HepG2 (cell line): ENCODE data around the gene CPXM1. TPM values are rescaled to one million over a fixed set of nuclear protein-coding genes. Genes with fewer than 3 reads are reported as not detected.
A peak's percentile ranks its signal among the peaks of the same experiment; 100 is the strongest.

ENCODE experiments used
- ATAC-seq: fragments of 200-7000 bp; cut with Tn5 transposase; 3 replicates; pipeline ENCODE4 v1.9.1; 2020; ENCODE audit warnings: mild to moderate bottlenecking, moderate library complexity
- BruUV-seq: library from RNA; stranded (reverse); fragments of 400-500 nt; replicated peaks from 2 replicates; lab custom pipeline; 2021; lab: Mats Ljungman, UMichigan
- CTCF ChIA-PET: fragments of 300-600 bp; formaldehyde crosslinking; extraction: SDS; loops from one replicate; lab custom pipeline; 2021; ENCODE audit warnings: low total read pairs, inconsistent platforms, low intra/inter-chr PET ratio; lab: Yijun Ruan, JAX
- POLR2A ChIA-PET: fragments of 350-600 bp; sonication (Branson Sonifier 250); formaldehyde crosslinking; loops from one replicate; lab custom pipeline; 2020; ENCODE audit warnings: antibody characterized with exemption, inconsistent platforms; lab: Yijun Ruan, JAX
- DNase-seq: peaks from one replicate; pipeline ENCODE4 v3.0.0-alpha.2; 2015; ENCODE audit warnings: low spot score
- FAIRE-seq: peaks from 3 replicates; lab custom pipeline; 2011; peaks lifted over from hg19 to GRCh38; lab: Jason Lieb, UNC
- H2AFZ ChIP-seq: one replicate; pipeline ENCODE4 v1.6.1; 2011; ENCODE audit warnings: low read length, inconsistent platforms
- H3K27ac ChIP-seq: fragments of 300-600 bp; 3 replicates; pipeline ENCODE4 v1.8.0; 2011; ENCODE audit warnings: mixed run types, mild to moderate bottlenecking, mixed read lengths, low read length, inconsistent platforms; ENCODE audit not compliant: insufficient read depth; ENCODE audit errors: extremely low read length
- H3K27me3 ChIP-seq, 2 experiments: fragments of 200-600 bp in 1 of 2; 2 replicates in 1 of 2; 3 replicates in 1 of 2; pipeline versions ENCODE4 v1.6.0 to v1.8.0; 2011; ENCODE audit warnings: low read length in 2 of 2, mild to moderate bottlenecking in 2 of 2, moderate library complexity in 2 of 2, inconsistent platforms in 1 of 2; ENCODE audit not compliant: insufficient read depth in 2 of 2, control insufficient read depth in 1 of 2
- H3K36me3 ChIP-seq, 2 experiments: fragments of 200-600 bp in 1 of 2; replicated peaks in 1 of 2; 2 replicates in 1 of 2; 3 replicates in 1 of 2; pipeline versions ENCODE4 v1.5.1 to v1.8.0; 2011; ENCODE audit warnings: low read length in 2 of 2, inconsistent platforms in 1 of 2; ENCODE audit not compliant: insufficient read depth in 2 of 2, control insufficient read depth in 1 of 2
- H3K4me1 ChIP-seq: 2 replicates; pipeline ENCODE4 v1.5.1; 2012; ENCODE audit warnings: low read length, inconsistent platforms; ENCODE audit not compliant: insufficient read depth
- H3K4me2 ChIP-seq: 2 replicates; pipeline ENCODE4 v1.6.0; 2011; ENCODE audit warnings: low read depth, low read length, inconsistent platforms
- H3K4me3 ChIP-seq, 3 experiments: fragments of 200-600 bp in 1 of 3; sonication (generic), shearing (Covaris generic) in 1 of 3; replicated peaks in 1 of 3; 2 replicates each; pipeline ENCODE4 v1.5.1; 2011 to 2016; ENCODE audit warnings: low read length in 3 of 3, inconsistent platforms in 2 of 3, low read depth in 2 of 3, mild to moderate bottlenecking in 2 of 3, control low read depth in 1 of 3, mixed read lengths in 1 of 3; ENCODE audit not compliant: insufficient read depth in 1 of 3
- H3K79me2 ChIP-seq: one replicate; pipeline ENCODE4 v1.6.1; 2011; ENCODE audit warnings: low read length, inconsistent platforms; ENCODE audit not compliant: insufficient read depth
- H3K9ac ChIP-seq: 2 replicates; pipeline ENCODE4 v1.6.0; 2011; ENCODE audit warnings: mild to moderate bottlenecking, low read depth, low read length, inconsistent platforms; ENCODE audit not compliant: insufficient read depth
- H3K9me3 ChIP-seq: 2 replicates; pipeline ENCODE4 v1.5.1; 2012; ENCODE audit warnings: mild to moderate bottlenecking, low read length
- H4K20me1 ChIP-seq: 2 replicates; pipeline ENCODE4 v1.6.0; 2011; ENCODE audit warnings: inconsistent platforms, mild to moderate bottlenecking, low read length, moderate library complexity; ENCODE audit not compliant: insufficient read depth
- MTA3 ChIP-seq: sonication (generic); formaldehyde crosslinking; IDR thresholded peaks from 2 replicates; pipeline ENCODE4 v1.4.0; 2020; ENCODE audit warnings: missing genetic modification reagents
- PRMT3 ChIP-seq: sonication (generic); formaldehyde crosslinking; IDR thresholded peaks from 2 replicates; pipeline ENCODE4 v1.8.1; 2022; ENCODE audit warnings: low read depth, mild to moderate bottlenecking, moderate library complexity, missing genetic modification reagents, borderline replicate concordance
- SUZ12 ChIP-seq: fragments of 150-350 bp; IDR thresholded peaks from 2 replicates; pipeline ENCODE4 v1.6.1; 2014; ENCODE audit warnings: low read depth, low read length
- ZNF629 ChIP-seq: sonication (generic); formaldehyde crosslinking; conservative IDR thresholded peaks from 2 replicates; pipeline ENCODE4 v1.5.0; 2020; ENCODE audit warnings: missing genetic modification reagents
- ZNF746 ChIP-seq: sonication (generic); formaldehyde crosslinking; IDR thresholded peaks from 2 replicates; pipeline ENCODE4 v1.8.0; 2022; ENCODE audit warnings: mild to moderate bottlenecking, missing genetic modification reagents
- WGBS: methylation state at CpG from one replicate; pipeline ENCODE4 v1.1.6; 2017; ENCODE audit warnings: low lambda C conversion rate; 5-methylcytosine and 5-hydroxymethylcytosine counted together
- in situ Hi-C: cut with HindIII; loops from 2 replicates; pipeline ENCODE4 v1.10.0; 2017; ENCODE audit warnings: low pct_unique_long_range_greater_than_20kb; ENCODE audit not compliant: extremely low pct_ligation_motif_present
- intact Hi-C: fragments of 100-400 bp; cut with micrococcal nuclease; formaldehyde crosslinking; loops from one replicate; pipeline ENCODE4 v1.10.0; 2022; ENCODE audit not compliant: unreplicated experiment
- polyA plus RNA-seq, 8 experiments: library from polyadenylated mRNA; depleted of rRNA in 3 of 8; stranded (reverse) in 7 of 8; unstranded in 1 of 8; fragments of >200 nt; fragmentation: Illumina TruSeq in 4 of 8; extraction: Trizol in 4 of 8; gene quantifications; 2 replicates each; pipeline versions ENCODE4 v1.2.1 to v1.2.3, GENCODE V29; 2011 to 2016; ENCODE audit warnings: low read depth in 4 of 8, missing spikeins in 1 of 8, mixed read lengths in 1 of 8; ENCODE audit not compliant: insufficient read depth in 1 of 8
- total RNA-seq, 5 experiments: library from RNA; depleted of rRNA; stranded (reverse); fragments of >200 nt; fragmentation: Illumina TruSeq; extraction: Trizol; gene quantifications; 2 replicates each; pipeline ENCODE4 v1.2.3, GENCODE V29; 2016; ENCODE audit warnings: low read depth in 1 of 5
- TF ChIP-seq, protein P1 (sequence below): fragments of 450-650 bp; IDR thresholded peaks from 2 replicates; pipeline ENCODE4 v1.6.1; 2016
- TF ChIP-seq, protein P2 (sequence below): sonication (generic); formaldehyde crosslinking; IDR thresholded peaks from 2 replicates; pipeline ENCODE4 v1.8.0; 2023; ENCODE audit warnings: mild to moderate bottlenecking, missing genetic modification reagents

The CPXM1 gene
- total and polyA plus RNA-seq, 2 of the 13 experiments (the other 11 are each of a cell fraction or from before 2014, with no cell fraction given), result 0.07 TPM; not detected in 1

DNA sequence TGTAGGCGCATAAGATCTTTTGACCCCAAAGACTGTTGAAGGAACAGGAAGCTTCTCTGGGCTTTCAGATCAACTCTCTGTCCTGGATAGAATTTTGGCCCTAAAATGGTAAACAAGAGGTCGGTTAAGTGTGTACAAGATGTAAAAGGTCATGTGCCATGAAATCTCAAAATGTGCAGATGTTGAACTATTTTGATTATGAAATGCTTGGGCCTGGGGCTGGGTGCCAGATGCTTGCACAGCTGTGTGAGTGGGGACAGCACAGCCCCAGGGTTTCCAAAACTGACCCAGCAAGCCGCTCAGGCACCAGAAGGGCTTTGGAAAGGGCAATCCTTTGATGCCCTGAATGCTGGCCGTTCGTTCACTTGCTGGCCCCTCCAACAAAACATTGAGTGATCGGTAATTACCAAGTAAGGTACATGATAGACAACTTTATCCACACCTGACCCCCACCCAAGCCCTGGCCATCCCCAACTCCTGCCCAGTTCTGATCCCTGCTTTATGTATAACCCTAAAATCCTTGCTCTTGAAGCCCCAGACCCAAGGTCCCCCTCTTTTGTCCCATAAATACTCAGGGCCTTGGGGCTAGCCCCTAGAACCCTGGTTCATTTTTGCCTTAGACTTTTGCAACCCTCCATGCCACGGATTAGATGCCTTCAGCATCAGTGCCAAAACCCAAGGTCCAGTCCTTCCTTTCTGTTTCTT lies 17.6 kb upstream of the CPXM1 start:
- DNase-seq (no peak), FAIRE-seq (no peak), ATAC-seq (no peak)
- Histone ChIP-seq H3K9ac (no peak overlapping the region), H3K79me2 (no peaks in the 10 kb centered on the region), H3K4me3 (no peak overlapping the region), H4K20me1 (no peaks in the 10 kb centered on the region), H3K36me3 (no peaks in the 10 kb centered on the region), H3K27me3 (peaks cover 7 to 77% of the 10 kb centered on the region in 2 experiments), H2AFZ (no peak overlapping the region), H3K4me1 (peaks cover 13% of the 10 kb centered on the region; the same call in 1 of the 2 replicates), H3K27ac (no peak overlapping the region), H3K4me2 (no peak overlapping the region), H3K9me3 (no peaks in the 10 kb centered on the region)
- WGBS, result 9% methylated on average over 7 of the region's 7 CpGs
- in situ Hi-C loops (no loop called here), intact Hi-C loops (no loop called here)
- ChIA-PET CTCF (no interaction called here), POLR2A (no interaction called here)
- no TSS peak for BruUV-seq
- no peak for TF ChIP-seq SUZ12

DNA sequence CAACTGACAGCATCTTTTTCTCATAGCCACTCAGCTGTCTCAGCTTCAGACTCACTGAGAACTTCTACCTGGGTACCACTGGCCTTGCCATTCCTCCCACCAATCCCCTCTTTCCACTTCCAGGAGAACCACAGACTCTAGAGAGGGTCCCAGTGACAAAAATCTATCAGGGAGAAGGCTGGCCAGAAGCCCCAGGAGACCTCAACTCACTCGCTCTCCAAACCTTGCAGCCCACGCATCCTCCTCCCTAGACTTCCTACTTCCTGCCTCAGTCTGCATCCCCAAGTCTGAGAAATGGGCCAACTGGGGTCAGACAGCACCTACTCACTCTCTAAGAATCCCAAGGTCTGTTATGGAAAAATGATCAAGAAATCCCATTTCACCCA lies 16.9 kb upstream of the CPXM1 start:
- WGBS, result 62% methylated on average over 2 of the region's 2 CpGs
- ChIA-PET POLR2A (no interaction called here), CTCF (interaction anchor here (1.7 kb wide), 1 partner anchor 35 kb away, joined by 11 read pairs; no protein-coding TSS in a partner anchor)
- peaks cover 13% of the 10 kb centered on the region; the same call in 1 of the 2 replicates for H3K4me1 ChIP-seq
- no peak overlapping the region for H2AFZ ChIP-seq
- H3K27me3 ChIP-seq, result peaks cover 7 to 81% of the 10 kb centered on the region in 2 experiments
- H4K20me1 ChIP-seq, result no peaks in the 10 kb centered on the region
- H3K4me2 ChIP-seq, result no peak overlapping the region
- DNase-seq (no peak), ATAC-seq (no peak), FAIRE-seq (no peak)
- H3K9me3 ChIP-seq, result 0 out of 2 replicates have a peak, but pooled peaks cover under 1% of the 10 kb centered on the region
- H3K36me3 ChIP-seq, result no peaks in the 10 kb centered on the region
- in situ Hi-C loops (no loop called here), intact Hi-C loops (no loop called here)
- no peaks in the 10 kb centered on the region for H3K79me2 ChIP-seq
- no peak overlapping the region for H3K27ac ChIP-seq
- H3K4me3 ChIP-seq, result no peak overlapping the region
- TF ChIP-seq ZNF746 (CRISPR knock-in tag) (no peak), PRMT3 (no peak), ZNF629 (CRISPR knock-in tag) (peak; percentile 82), MTA3 (CRISPR knock-in tag) (no peak)
- TF ChIP-seq, protein P1, sequence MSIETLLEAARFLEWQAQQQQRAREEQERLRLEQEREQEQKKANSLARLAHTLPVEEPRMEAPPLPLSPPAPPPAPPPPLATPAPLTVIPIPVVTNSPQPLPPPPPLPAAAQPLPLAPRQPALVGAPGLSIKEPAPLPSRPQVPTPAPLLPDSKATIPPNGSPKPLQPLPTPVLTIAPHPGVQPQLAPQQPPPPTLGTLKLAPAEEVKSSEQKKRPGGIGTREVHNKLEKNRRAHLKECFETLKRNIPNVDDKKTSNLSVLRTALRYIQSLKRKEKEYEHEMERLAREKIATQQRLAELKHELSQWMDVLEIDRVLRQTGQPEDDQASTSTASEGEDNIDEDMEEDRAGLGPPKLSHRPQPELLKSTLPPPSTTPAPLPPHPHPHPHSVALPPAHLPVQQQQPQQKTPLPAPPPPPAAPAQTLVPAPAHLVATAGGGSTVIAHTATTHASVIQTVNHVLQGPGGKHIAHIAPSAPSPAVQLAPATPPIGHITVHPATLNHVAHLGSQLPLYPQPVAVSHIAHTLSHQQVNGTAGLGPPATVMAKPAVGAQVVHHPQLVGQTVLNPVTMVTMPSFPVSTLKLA, result no peak
- TF ChIP-seq, protein P2, sequence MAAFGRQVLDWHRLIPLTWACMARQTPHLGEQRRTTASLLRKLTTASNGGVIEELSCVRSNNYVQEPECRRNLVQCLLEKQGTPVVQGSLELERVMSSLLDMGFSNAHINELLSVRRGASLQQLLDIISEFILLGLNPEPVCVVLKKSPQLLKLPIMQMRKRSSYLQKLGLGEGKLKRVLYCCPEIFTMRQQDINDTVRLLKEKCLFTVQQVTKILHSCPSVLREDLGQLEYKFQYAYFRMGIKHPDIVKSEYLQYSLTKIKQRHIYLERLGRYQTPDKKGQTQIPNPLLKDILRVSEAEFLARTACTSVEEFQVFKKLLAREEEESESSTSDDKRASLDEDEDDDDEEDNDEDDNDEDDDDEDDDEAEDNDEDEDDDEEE (CRISPR knock-in tag), result no peak
- H3K9ac ChIP-seq, result no peak overlapping the region
- no TSS peak for BruUV-seq
